ENCODE data around the gene AVEN.

DNA sequence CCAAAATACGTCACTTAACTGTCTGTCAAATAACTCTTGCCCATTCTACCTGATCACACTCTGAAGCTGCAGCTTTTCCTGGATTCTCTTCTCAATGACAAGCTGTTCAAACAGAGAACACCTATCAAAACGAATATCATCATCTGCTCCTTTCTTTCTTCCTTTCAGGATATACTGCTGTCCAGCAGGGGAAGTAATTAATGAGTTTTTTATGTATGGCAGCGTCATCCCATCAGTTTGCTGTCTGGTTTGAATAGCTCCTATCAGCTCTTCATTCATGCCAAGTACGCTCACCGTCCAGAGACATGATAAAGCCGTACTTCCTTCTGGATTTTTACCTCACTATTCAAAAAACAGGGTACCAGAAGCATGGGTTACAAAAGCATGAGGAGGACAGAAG, 70.8 kb downstream of the AVEN start, which contains the start of gene CHRM5:
- no peak for TF ChIP-seq POLR2A (IDR thresholded peaks at IDR 0.05)
- TF ChIP-seq, protein P1, sequence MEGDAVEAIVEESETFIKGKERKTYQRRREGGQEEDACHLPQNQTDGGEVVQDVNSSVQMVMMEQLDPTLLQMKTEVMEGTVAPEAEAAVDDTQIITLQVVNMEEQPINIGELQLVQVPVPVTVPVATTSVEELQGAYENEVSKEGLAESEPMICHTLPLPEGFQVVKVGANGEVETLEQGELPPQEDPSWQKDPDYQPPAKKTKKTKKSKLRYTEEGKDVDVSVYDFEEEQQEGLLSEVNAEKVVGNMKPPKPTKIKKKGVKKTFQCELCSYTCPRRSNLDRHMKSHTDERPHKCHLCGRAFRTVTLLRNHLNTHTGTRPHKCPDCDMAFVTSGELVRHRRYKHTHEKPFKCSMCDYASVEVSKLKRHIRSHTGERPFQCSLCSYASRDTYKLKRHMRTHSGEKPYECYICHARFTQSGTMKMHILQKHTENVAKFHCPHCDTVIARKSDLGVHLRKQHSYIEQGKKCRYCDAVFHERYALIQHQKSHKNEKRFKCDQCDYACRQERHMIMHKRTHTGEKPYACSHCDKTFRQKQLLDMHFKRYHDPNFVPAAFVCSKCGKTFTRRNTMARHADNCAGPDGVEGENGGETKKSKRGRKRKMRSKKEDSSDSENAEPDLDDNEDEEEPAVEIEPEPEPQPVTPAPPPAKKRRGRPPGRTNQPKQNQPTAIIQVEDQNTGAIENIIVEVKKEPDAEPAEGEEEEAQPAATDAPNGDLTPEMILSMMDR (IDR thresholded peaks at IDR 0.05): no peak
- TF ChIP-seq POLR2AphosphoS5 (IDR thresholded peaks at IDR 0.05): no peak
- no peak for TF ChIP-seq EP300 (IDR thresholded peaks at IDR 0.05)
